KG1 (cell line): Measurements from ENCODE around the gene KRT12.

Experiments used
- DNase-seq: peaks from one replicate; lab custom pipeline; 2025; lab: John Stamatoyannopoulos, UW

The KRT12 gene

DNA sequence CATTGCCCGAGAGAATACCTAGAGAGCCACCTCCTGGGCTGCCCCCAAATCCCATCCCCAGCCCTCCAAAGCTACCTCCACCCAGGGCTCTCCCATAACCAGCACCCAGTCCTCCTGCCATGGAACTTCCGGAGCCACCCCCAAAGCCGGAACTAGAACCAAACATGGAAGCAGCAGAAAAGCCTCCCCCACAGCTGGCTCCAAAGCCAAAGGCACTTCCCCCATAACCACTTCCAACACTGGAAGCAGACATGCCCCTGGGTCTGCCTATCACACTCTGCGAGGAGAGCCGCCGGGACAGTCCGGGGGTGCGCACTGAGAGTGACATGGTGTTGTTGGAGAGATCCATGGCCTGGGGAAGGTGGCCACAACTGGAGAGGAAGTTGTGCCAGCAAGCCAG, at the start of gene KRT12:
TSS of gene KRT12 (minus strand) at position 386 of the 400 bp plus-strand sequence. CDS start at position 349, 37 bp downstream.
- DNase-seq = no peak

DNA sequence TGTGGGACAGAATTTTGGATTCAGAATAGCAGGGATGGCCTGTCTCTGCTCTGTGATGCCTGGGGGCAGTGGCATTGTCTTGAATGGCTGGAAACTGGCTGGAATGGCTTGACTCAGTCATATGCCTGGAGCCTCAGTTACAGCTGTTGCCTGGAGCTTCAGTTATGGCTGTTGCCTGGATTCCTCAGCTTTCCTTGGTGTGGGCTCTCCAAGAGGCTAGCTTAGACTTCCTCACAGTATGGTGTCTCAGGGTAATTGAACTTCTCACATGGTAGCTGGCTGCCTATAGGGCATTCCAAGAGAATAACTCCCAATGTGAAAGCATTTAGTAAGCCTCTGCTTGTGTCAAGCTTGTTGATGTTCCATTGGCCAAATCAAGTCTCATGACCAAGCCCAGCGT, 49.3 kb upstream of the KRT12 start:
- DNase-seq = no peak

DNA sequence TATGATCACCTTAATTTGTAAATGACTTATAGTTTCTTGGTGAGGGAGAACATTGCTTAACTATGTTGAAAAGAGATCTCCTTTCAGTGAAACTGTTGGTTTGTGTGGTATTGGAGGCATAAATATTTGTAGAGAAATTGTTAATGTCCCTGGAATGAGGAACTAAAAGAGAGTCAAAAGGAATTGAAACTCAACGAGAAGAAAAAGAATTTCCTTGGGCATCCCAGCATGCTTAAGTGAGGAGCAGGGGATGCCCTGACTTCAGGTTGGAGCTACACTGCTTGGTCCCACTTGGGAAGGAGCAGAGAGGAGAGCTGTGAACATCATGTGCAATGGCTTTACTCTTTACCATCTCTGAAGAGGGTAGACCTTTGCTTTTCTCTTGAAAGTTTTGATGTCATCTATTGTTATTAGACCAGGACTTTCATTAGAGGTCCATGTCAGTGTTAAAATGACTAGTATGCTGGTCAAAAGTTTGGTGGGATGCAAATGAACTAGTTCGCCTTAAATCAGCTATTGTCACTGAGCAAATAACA, 48.8 kb upstream of the KRT12 start:
- DNase-seq = no peak

DNA sequence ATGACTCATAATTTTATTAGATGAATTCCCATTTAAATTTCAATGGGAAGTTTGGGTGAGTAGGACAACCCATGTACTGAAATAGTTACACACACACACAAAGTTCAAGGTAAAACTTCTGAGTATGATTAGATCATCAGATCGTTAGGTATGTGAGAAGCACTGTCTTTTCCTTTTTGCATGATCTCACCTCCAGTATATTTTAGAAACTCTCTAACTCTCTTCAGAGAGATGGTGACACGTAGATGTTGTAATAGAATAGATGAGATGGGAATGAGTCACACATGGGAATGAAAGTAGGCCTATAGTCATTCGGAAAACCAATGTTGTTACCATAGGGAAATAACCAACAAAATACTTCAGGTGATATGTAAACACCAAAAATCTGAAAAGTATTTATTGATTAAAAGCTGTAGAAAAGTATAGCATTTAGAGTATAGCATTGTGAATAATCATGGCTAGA, 48.2 kb upstream of the KRT12 start:
- DNase-seq = no peak

DNA sequence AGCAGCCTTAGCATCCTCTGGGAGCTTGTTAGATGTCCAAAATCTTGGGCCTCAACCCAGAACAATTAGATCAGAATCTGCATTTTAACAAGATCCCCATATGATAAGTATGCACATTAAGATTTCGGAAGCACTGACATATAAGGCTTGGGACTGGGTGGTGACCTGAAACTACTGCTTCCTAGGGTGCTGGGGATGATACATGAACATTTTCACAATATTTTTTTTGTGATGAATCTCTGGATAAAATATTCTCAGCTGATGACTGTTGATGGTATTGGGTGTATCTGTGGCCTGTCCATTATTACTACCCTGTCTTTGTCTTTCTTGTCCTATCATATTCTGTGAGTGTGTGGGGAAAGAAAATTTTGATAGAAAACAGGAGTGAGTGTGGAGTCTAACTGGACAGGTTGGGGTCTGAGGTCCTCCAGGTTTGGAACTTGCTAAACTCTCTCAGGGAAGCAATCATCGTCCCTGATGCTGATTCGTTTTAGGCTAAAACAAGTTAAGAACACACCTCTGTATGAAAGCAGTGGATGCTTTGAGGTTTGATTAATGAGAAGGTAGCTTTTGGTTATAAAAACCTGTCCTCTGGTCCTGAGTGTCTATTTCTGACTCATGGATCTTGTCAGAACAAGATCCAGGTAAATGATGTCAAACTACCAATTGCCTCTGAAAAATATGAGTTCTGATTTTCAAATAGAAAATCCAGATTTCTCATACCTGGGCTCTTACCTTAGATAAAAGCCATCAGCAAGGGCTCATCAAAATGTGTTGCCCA, 47.2 kb upstream of the KRT12 start:
- DNase-seq = no peak

DNA sequence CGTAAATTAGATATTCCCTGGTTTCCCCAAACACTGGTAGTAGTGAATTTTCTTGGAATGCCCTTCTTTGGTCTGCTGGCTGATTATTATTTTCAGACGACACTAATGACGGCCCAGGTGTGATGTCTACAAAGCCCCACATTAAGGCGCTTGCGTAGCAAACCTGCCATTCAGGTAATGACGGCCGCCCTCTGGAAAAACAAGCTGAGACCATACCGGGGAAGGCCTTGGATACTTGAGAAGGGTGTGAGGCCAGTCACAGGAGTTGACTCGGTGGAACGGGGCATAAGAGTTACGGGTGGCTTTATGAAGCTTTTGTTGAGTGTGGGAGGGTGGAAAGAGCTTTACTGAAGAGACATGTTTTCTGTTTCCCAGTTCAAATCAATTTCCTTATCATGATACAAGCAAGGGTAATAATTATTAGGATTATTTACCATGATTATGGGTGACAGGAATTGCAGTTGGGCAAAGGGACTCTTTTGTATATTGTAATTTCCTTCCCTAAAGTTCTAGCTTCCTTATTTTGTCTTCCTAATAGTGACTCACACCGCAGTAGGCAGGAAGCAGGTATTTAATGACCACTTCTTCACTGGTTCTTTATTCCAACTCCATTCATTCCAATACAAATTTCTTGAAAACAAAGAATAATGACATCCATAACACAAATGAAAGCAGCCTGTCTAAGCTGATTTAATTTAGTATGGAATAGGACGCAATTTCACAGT, 45.6 kb upstream of the KRT12 start:
- no peak for DNase-seq

DNA sequence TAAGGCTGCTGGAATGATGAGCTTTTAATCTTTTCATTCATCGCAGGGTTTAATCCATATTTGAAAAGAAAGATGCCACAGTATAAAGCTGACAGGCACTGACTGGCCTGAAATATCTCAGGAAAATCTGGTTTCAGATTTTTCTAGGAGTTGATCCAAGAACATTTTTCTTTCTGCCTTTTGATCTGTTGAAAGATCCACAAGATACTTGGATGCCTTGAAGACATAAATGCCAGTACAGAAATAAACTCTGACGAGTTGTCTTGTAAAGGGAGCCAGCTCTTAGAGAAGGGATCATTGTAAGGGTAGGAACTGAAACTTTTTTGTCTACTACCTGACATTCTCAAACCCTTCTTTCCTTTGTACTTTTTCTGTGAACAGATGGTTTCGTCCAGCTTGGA, 43.4 kb upstream of the KRT12 start:
- DNase-seq = no peak

DNA sequence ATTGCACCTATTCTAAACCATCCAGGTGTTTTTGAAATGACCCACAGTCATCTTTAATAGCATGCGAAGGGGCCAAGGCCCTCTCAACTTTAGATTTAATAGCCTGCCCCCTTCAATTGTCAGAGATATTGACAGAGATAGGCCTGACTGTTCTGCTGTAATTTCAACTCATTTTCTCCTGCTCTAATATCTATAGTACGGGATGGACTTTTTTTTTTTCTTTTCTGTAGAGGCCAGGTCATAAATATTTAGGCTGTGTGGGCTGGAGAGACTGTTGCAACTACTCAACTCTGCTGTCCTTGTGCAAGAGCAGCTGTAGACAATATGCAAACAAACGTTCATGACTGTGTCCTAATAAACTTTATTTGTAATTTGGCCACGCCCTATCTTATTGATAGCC, 42.7 kb upstream of the KRT12 start:
- no peak for DNase-seq

DNA sequence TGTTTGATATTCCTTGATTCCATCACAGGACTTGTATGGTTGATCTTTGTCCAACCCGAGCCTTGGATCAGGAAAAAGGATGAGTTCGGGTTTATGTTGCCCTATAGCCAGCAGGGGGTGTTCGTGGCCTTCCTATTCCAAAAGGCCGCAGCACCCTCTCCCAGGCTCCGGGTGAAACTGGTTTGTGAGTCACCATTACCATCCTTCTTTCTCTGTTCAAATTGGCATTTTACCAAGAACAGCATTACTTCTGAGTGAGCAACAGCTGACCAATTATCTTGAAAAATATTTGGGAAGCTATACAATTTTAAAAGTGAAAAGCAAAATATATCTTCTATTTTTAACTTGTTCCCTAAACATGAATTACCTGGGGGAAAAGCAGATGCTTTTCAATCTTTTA, 42.3 kb upstream of the KRT12 start:
- peak; percentile 37 for DNase-seq

DNA sequence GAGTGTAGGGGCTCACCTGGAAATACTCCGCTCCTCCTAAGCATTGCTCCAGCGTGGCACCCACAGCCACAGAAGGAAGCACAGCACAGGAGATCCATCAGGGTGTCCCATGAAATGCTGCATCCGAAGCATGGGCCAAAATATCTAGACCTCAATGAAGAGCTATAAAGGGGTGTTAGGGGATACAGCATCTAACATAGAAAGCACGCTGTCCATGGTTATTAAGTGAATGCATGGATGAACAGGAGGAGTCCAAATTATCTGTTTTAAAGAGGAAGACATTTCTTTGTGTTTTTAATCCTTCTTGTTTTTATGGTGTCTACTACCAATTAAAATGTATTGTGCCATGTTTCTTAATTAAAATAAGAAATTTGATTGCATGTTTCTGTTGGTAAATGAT, 39.6 kb upstream of the KRT12 start:
- no peak for DNase-seq

DNA sequence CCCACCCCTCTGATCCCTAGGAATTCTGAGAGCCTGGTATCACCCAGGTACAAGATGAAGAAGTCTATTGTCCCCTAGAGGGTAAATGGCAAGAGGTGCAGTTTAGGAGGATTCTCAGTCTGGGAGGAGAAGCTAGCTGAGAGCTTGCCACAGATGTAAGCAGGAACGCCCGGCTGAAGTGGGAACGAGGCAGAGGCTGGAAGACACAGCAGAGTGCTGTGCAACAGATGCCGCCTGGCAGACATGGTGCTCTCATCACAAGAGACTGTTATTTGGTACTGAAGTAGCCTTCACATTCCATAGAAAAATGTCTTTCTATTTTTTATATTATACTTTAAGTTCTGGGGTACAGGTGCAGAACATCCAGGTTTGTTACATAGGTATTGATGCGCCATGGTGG, 38.3 kb upstream of the KRT12 start:
- DNase-seq = no peak

DNA sequence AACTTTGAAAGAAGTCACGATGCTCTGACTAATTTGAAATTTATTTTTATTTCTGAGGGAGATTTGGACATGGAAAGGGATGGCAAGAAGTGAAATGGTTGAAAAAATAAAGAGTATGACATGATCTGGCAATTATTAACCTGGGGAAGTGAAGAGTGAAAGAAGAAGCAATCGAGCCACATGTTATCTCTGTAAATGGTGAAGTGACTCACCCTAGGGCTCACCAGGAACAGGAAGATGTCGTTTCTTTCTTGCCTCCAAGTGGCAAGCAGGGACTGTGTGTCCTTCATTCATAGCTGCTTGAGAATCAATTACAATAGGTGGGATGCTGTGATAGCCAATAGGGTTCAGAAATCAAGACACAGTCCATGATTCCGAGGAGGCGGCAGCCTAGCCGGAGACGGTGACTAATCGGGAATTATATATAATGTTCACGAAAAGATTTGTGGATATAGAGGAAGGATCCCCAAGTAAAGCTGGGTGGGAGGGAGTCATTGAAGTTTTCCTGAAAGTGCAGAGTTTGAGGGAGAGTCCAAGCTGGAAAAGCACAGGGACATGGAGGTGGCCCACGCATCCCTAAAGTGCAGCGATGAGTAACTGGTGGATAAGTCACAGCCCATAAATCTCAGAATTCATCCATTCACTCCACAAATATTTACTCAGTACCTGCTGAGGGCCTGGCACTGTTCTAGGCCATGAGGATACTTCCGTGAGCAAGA, 36.3 kb upstream of the KRT12 start:
- DNase-seq = no peak

DNA sequence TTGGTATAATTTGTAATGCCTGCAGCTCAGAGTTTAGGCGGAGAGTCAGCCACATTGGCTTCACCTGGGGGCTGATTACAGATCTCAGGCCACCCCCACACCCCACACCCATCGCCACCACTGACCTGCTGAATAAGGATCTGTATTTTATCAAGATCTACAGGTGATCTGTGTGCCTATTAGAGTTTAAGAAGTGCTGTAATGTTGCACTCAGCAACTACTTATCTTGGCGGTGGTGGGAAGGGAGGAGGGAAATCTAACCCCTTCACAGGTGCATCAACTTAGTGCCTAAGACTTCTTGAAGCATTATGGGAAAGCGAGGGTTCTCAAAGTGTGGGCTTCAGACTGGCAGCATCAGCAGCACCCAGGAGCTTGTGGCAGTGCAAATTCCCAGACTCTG, 35.5 kb upstream of the KRT12 start:
- no peak for DNase-seq

DNA sequence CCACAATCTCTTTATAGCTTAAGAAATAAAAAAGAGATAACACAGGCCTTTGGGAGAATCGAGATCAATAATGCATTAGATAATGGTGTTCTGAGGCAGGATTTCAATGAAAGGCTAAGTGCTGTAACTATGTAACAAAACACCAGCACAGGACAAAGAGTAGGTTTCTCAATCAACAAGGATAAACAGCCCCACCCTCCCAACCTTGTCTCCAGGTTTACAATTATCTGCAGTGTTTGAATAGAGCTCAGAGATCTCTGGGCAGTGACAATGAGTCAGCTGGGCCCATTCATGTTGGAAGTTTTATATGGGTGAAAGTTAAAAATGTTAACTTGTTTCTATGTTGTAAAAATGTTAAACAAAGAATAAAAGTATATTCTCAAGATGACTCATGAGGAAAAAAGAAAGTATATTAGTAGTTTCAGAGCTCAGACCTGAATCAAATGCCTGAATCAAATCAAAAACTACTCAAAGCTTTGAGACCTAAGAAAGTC, 35.0 kb upstream of the KRT12 start:
- DNase-seq = no peak

DNA sequence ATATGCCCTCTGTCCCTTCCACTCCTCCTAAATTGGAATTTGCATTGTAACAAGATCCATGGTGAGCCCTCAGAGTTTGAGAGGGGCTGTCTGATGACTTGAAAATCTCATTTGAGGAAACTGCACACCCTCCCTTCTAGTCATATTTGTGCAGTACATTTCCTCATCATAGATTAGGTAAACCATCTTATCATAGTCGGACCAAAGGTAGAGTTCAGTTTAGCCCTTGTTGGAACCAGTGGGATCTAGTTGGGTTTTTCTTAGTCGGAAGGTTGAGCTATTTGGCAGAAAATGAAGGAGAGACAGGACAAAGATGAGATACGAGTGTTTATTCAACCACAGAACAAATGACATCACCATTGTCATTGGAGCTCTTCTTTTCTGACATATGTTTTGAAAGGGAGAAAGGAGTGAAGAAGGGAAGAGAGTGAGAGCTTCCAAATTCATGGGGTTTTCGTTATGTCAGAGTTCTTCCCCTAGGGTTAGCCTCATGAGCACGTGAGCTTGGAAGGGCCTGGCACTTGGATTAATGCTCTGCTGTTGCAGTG, 33.9 kb upstream of the KRT12 start:
- no peak for DNase-seq

DNA sequence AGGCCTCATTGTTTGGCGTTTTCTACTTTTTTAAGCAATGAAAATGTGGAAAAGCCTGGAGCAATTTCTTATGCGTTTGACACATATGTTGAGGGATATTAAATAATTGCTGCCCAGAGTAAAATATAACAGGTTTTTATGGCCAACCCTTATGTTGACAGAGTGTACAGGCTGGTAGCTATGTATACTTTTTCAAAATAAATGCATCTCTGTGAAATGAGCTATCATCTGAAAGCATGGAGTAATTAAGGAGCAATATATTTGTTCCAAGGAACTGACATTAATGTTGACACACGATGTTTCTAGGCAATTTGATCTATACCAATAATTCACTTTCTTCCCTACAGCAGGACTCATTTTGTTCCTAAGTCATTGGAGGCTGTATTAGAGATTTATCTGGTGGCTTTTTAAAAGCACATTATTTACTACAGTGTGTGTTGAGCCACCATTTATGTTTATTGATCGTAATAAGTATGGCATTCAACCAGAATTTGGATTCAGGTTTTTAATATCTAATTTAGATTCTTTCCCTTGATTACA, 30.0 kb upstream of the KRT12 start:
- DNase-seq = no peak

DNA sequence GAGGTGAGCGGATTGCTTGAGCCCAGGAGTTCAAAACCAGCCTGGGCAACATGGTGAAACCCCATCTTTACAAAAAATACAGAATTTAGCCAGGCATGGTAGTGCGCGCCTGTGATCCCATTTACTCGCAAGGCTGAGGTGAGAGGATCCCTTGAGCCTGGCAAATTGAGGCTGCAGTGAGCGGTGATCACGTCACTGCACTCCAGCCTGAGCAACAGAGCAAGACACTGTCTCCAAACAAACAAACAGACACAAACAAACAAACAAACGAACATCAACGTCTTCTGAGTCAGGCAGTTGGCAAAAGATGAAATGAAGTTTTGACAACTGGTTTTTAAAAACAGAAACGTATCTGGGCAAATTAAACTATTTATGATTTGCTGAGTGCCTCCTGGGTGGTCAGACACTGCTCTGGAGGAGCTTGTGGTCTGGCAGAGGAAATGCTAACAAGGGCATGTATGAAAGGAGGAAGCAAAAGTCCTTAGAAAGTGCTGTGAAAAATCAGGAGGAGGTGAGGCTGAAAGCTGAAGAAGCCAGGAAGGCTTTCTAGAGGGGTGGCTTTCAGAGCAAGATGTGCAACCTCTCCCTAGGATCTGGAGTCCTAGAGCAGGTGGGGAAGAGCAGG, 28.2 kb upstream of the KRT12 start:
- no peak for DNase-seq

DNA sequence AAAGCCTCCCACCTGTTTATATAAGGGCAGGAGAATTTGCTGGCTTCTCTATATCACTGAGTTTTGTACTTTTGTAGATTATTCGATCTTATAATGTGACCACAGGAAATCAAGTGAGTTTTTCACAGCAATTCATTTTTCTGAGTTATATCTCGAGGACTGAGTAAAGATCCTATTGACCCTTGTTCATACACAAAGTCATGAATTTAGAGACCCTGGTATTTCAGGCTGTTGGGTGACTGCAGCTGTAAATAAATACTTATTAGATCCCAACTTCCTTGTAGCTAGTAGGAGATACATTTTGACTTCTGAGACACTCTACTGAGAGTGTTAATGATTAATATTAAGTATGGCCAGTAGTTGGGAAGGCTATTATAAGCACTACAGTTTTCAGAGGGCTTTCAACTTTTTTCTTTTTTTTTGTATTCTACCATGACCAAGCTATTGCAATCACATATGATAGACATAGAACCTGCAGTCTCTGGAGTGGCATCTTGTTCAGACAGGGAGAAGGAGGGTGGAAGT, 21.2 kb upstream of the KRT12 start:
- DNase-seq = no peak

DNA sequence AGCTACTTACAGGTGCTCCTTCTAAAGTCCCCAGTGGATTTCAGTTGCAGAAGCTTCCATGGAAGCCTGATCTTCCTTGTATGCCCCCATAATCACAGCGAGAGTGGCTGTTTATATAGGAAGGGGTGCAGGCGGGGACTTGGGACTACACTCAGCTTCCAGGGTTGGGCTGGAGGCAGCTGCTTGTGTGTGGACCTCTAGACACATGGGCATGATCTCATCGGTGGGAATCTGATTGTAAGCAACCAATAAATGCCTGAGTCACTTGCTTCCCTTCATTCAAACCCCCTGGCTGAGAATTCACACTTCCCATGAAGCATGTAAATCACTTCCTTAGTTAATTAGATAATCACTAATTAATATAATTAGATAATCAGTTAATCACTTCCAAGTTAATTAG, 19.1 kb upstream of the KRT12 start:
- DNase-seq = no peak

DNA sequence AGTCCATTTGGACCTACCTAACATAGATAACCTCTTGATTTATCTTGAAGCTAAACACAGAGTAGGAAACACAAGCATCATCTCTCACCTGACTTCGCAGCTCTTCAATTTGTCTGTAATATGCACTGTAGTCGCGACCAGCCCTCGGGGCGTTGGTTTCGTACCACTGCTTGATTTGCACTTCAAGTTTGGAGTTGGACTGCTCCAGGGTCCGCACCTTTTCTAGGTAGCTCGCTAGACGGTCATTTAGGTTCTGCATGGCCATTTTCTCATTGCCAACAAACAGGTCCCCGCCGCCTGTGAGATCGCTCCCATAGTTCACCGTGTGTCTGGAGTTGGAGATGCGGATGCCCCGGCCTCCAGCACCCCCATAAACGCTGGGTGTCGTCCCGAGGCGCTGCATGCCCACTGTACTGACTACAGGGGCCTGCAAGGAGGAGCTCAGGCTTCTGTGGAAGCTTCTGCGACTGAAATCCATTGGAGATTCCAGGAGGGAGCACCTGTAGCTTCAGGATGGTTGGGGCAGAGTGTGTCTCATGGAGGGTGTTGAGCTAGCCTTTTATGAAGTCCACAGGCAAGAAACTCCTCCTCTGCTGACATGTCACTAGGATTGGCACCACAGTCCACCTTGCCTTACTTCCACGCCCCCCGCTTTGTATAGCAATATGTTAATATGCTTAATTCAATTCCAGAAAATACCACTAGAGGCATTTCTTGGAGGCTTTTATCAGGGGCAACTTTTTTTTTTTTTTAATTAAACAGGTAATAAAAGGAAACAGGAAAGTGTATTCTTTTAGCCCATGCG, 17.9 kb upstream of the KRT12 start, which contains the start of gene KRT20:
TSS of gene KRT20 (minus strand) at position 535 of the 805 bp plus-strand sequence. CDS start at position 478, 57 bp downstream.
- DNase-seq = no peak
